ENCODE data around the gene SMOC1.
A peak's percentile ranks its signal among the peaks of the same experiment; 100 is the strongest.

Gene SMOC1

GRCh38 chr14:69982886-69983285, 103.7 kb downstream of the SMOC1 start:
- DNase-seq (ENCODE audit: low read depth): no peak

DNA sequence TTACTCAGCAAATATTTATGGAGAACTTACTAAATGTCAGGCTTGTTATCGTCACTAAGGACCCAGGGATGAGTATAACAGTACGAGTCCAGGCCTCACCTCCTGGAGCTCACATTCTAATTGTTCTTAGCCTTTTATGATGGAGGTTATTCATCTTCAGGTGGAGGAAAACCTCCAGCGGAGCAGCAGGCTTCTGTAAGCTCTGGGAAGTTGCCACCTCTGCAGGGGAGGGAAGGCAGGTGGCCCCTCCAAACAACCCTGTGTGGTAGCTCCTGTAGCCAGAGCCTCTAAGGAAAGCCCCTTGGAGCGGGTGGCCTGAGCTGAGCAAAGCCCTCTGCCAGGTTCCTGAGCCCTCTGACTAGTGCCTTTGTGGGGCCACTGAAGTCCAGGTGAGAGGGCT, 104.1 kb downstream of the SMOC1 start:
- no peak for DNase-seq (ENCODE audit: low read depth)

DNA sequence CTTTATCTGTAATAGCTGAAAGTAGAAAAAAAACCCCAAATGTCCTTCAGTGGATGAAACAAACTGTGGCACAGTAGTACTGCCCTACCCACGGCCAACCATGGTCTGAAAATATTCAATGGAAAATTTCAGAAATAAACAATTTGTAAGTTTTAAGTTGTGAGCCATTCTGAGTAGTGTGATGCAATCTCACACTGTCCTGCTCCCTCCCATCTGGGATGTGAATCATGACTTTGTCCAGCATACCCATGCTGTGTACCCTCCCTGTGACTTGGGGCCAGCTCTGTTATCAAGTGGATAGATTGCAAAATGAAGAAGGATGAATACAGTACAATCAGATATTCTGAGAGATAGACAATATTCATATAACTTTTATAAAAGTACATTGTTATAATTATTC, 106.2 kb downstream of the SMOC1 start:
- DNase-seq (ENCODE audit: low read depth): peak; percentile 15

GRCh38 chr14:69986336-69986735, 107.1 kb downstream of the SMOC1 start:
- no peak for DNase-seq (ENCODE audit: low read depth)

DNA sequence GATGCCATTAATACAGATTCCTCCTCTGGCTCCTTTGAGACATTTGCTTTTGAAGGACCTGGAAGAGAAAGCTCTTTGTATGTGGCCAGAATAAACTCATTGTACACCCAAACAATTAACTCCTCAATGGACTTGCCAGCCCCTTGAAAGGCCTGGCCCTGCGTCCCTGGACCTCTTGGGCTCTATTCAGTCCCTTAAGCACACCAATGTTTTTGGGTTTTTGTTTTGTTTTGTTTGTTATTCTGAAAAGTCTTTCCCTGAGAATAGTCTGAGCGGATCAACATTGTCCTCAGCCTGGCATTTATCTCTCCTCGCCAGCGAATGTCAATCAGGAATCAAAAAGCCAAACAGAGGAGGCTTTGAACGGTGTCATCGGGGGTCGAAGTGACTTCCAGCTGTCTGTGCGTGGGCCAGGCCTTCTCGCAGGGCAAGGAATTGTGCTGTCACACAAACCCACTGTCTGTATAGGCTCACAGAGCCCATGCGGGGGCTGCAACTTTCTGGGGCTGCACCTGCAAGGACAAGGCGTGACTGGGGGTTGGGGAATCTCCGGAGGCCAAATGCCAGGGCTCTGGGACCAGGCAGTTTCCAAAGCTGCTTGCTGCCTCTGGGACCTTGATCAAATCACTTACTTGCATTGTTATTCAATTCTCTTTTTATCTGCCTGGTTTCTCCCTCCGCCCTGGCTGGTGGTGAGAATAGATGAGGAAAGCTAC, 108.3 kb downstream of the SMOC1 start:
- DNase-seq (ENCODE audit: low read depth): no peak

- no peak for DNase-seq (ENCODE audit: low read depth)
These were observed 109.8 kb downstream of the SMOC1 start for GRCh38 chr14:69988979-69989378.

GRCh38 chr14:69989622-69990021, 110.4 kb downstream of the SMOC1 start:
- no peak for DNase-seq (ENCODE audit: low read depth)

DNA sequence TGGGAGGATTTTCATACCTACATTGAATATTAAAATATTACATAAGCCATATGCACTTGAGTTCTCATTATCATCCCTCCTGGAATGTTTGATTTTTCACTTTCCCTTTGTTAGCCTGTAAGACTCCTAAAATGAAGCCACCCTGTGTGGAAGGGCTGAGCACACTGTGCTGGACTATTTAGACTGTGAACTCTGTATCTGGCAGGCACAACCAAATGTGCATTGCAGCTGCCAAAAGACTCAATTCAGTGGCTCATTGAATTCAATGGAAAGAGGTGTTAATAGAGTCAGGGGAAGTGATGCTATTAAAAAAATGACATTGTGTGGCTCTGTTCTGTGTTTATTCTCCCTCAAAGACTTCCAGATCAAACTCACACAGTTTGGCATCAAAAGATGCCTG, 111.1 kb downstream of the SMOC1 start:
- DNase-seq (ENCODE audit: low read depth): no peak

DNA sequence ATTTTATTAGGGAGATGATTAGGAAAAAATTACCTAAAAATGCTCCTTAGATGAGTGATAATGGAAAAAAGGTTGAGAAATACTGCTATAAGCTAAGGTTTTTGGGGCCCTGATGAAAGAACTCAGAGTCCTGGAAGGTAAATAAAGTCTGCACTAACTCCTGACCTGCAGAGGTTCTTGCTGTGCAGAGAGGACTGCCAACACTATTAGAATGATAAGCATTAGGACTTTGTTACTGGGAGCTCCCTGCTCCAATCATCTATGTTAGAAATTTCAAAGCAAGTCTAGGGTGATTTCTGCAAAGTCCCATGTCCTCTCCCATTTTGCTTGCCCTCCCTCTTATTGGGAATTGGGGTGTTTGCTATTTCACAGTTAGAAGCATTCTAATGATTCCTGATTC, 112.2 kb downstream of the SMOC1 start:
- DNase-seq (ENCODE audit: low read depth): no peak

- DNase-seq (ENCODE audit: low read depth): no peak
These were observed 113.3 kb downstream of the SMOC1 start for GRCh38 chr14:69992564-69992963.

DNA sequence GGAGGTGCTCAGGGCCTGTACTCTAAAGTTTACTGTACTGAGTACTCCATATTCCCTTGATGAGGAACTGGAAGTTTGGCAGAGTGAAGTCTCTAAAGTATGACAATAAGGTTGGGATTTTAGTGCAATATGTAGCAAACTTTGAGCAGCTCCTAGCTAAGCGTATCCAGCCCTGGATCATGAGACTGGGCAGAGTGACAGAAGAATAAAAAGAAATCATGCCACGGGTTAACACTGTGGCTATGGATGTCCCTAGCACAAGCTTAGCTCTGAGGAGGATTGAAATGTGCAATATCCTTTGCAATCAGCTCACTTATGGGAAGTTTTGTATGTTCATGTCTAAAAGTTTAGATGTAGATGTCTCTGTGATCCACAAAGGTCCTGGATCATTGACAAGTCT, 114.1 kb downstream of the SMOC1 start:
- no peak for DNase-seq (ENCODE audit: low read depth)

DNA sequence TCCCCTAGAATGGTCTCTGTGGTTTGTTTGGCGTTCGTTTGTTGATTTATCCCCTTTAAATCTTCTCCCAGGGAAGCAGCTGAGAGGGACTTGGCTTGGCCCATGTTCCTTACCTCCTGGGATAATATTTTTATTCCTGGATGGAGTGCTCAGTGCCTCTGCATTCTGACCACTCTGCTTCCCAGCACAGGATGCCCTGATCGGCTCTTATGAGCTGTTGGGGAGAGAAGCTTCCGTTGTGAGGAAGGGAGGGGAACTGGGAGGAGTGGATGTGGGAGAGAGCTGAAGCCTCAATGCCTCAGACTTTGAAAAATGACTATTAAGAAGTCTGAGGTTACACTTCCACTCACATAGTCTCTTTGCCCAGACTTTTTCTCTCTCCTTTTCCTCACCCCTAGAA, 114.8 kb downstream of the SMOC1 start:
- no peak for DNase-seq (ENCODE audit: low read depth)

- DNase-seq (ENCODE audit: low read depth): peak; percentile 54
These were observed 117.0 kb downstream of the SMOC1 start for GRCh38 chr14:69996216-69996615.

DNA sequence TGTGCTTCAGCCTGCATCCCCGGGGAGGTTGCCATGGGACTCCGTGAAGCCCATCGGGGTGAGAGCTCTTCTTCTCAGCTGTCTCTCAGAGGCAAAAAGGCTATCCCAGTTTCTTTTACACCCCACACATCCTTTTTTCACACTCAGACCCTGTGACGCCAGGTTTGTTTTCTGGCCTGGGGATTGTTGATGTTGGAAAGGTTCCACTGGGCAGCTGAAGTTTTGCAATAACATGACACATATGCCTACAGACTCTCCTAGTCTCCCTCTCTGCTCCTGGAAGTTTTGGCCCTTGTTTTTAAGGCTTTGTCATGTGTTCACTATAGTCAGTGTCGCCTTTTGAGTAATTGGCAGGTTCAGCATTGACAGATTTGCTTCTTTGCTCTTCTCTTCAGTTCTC, 118.6 kb downstream of the SMOC1 start:
- peak; percentile 43 for DNase-seq (ENCODE audit: low read depth)

- peak; percentile 41 for DNase-seq (ENCODE audit: low read depth)
These were observed 120.1 kb downstream of the SMOC1 start for GRCh38 chr14:69999261-69999674.

GRCh38 chr14:70000601-70001000, 121.4 kb downstream of the SMOC1 start:
- peak; percentile 19 for DNase-seq (ENCODE audit: low read depth)

DNA sequence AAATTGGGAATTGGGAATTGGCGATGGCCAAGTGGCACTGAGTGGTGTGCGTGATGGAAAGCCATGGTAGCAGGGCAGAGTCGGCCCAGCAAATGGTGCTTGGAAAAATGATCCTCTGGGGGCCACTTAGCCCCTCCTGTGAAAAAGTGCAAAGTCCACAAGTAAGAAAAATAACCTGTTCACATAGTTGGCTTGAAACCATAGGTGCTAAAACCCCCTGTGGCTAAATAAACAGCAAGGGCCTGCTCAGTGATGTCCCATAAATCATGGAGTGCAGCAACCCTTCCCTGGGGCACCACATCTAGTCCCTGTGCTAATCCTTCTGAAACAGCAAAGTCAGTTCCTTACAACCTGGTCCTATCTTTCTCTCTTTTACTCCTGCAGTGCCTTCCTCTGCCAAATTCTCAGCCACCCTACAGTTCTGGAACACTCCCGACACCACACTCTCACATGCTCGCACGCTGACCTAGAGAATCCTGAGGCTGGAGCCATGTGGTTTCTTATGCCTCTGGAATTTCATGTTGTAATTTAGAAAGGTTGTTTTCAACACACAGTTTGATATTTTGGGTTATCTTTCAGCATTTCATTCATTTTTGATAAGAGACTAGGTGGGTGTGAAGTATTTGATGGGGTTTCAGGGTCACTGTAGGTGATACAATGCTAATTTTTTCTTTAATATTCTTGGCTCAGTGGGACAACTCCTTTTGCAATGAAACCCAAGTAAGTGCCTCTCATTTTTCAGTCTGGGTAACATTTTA, 123.6 kb downstream of the SMOC1 start:
- no peak for DNase-seq (ENCODE audit: low read depth)

- DNase-seq (ENCODE audit: low read depth): no peak
These were observed 125.6 kb downstream of the SMOC1 start for GRCh38 chr14:70004791-70005190.

DNA sequence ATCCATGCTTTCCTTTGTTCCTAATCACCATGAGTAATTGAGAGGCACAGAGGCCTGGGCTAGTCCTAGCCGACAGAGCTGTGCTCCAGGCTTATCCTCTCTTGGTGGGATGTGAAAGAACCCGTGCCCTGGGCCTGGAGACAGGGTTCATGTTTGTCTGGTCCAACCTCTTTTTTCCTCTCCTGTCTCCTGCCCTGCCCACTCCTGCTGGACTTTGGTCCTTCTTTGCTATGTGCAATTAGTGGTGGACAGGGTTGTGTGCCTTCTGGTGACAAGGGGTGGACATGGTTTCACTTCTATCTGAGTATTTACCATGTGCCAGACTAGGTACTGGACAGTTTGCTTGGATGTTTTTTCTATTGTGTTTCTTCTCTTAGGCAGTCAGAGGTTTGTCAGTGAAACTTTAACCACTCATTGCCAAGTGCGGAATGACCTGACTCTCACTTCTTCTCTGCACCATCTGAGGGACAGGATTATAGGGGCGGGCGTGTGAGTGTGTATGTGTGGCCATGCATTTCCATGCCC, 126.1 kb downstream of the SMOC1 start:
- DNase-seq (ENCODE audit: low read depth): no peak

- DNase-seq (ENCODE audit: low read depth): no peak
These were observed 127.5 kb downstream of the SMOC1 start for GRCh38 chr14:70006699-70007098.

DNA sequence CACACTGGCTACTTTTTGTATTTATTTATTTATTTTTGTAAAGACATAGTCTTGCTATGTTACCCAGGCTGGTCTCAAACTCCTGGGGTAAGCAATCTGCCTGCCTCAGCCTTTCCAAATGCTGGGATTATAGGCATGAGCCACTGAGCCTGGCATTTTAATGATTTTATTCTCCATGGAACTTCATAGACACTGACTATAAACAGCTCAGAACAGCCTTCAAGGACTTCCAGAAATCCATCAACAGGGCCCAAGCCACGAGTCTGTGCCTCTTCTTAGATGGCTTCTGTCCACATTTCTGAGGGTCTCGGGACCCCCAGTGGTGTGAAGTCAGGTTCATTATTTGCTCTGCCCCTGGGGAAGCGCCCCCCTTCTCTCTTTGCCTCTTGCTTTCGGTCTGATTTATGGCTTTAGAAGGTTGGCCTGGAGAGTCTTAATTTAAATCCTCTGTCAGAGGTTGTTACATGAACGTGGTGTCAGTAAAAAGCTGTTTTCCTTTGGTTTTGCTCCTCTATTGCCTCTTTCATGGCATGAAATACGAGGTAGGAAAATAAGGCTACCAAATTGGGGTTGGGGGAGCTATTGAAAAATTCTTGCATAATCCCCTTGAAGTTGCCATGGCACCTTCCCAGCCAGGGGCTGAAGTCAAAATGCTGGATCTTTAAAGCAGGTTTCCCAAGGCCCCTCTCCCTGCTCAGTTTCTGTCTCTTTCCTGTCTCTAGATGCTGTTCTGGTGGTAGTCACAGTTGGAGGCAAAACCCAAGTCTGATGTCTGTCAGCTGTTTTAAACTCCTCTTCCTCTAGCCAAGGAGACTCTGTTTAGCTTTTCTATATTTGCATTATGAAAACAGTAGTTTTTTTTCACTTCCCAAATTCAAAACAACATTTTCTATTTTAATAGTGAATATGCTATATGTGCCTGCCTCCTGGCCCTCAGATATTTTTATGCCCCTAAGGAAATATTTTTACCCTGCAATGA, 129.4 kb downstream of the SMOC1 start:
- DNase-seq (ENCODE audit: low read depth): no peak

DNA sequence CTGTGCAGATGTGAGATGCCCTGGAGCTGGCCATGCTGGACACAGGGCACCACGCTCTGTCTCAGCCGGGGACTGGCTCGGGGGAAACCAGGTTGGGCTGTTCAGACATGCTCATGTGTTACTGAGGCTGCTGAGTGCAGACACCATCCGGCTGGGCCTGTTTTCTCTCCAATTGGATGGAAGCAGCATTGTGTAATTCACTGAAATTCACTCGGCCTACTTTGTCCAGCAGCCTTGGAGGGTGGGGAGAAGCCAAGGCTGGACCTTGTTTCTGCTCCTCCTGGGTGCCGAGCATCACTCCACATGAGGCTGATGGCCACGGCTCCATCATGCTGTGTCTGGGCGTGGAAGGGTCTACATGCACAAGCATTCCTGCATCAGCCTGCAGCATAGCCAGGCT, 130.7 kb downstream of the SMOC1 start:
- DNase-seq (ENCODE audit: low read depth): no peak

Measured in ELR (cell line).